WTC11 (cell line): ENCODE results near the gene SLC9B1. TPM values are rescaled to one million over a fixed set of nuclear protein-coding genes. Genes with fewer than 3 reads are reported as not detected.

Experiments
- ATAC-seq: fragments of 200-7000 bp; cut with Tn5 transposase; 2 replicates; pipeline ENCODE4 v1.10.0; 2021; ENCODE audit warnings: mild to moderate bottlenecking, moderate library complexity
- CTCF ChIA-PET: fragments of 300-600 bp; sonication (Branson Sonifier 250); formaldehyde crosslinking; loops from one replicate; lab custom pipeline; 2021; ENCODE audit warnings: antibody characterized with exemption; lab: Charles Lee
- POLR2A ChIA-PET: fragments of 350-600 bp; sonication (Branson Sonifier 250); formaldehyde crosslinking; loops from one replicate; lab custom pipeline; 2021; ENCODE audit warnings: antibody characterized with exemption; lab: Charles Lee
- DNase-seq: peaks from one replicate; pipeline ENCODE4 v3.0.0; 2021; ENCODE audit warnings: low spot score
- H3K27ac Mint-ChIP-seq: 2 replicates; pipeline ENCODE4 v1.8.0; 2021; ENCODE audit warnings: mixed read lengths
- H3K27me3 Mint-ChIP-seq: 2 replicates; pipeline ENCODE4 v1.8.0; 2021; ENCODE audit warnings: low read depth, mild to moderate bottlenecking, moderate library complexity, mixed read lengths
- H3K36me3 Mint-ChIP-seq: 2 replicates; pipeline ENCODE4 v1.8.0; 2021; ENCODE audit warnings: mixed read lengths
- H3K4me1 Mint-ChIP-seq: 2 replicates; pipeline ENCODE4 v1.8.0; 2022; ENCODE audit warnings: mixed read lengths
- H3K4me3 Mint-ChIP-seq: 2 replicates; pipeline ENCODE4 v1.8.0; 2021; ENCODE audit warnings: mild to moderate bottlenecking, moderate library complexity, mixed read lengths
- H3K9me3 Mint-ChIP-seq: 2 replicates; pipeline ENCODE4 v1.8.0; 2021; ENCODE audit warnings: mixed read lengths
- ELF4 ChIP-seq: sonication (generic); formaldehyde crosslinking; IDR thresholded peaks from 2 replicates; pipeline ENCODE4 v1.8.1; 2022; ENCODE audit warnings: low read depth, mild to moderate bottlenecking, moderate library complexity, missing genetic modification reagents
- GTF2I ChIP-seq: fragments of 250-450 bp; sonication (Bioruptor Pico); conservative IDR thresholded peaks from 2 replicates; pipeline ENCODE4 v1.4.0; 2021; ENCODE audit warnings: mild to moderate bottlenecking
- JUN ChIP-seq: sonication (generic); formaldehyde crosslinking; IDR thresholded peaks from 2 replicates; pipeline ENCODE4 v1.8.0; 2023; ENCODE audit warnings: mild to moderate bottlenecking, missing genetic modification reagents
- KAT7 ChIP-seq: sonication (generic); formaldehyde crosslinking; IDR thresholded peaks from 2 replicates; pipeline ENCODE4 v1.8.1; 2023; ENCODE audit warnings: missing genetic modification reagents, mild to moderate bottlenecking, borderline replicate concordance
- NFE2L1 ChIP-seq: sonication (generic); formaldehyde crosslinking; IDR thresholded peaks from 2 replicates; pipeline ENCODE4 v1.8.1; 2023; ENCODE audit warnings: missing genetic modification reagents
- OVOL2 ChIP-seq: fragments of 250-450 bp; sonication (Bioruptor Pico); IDR thresholded peaks from 2 replicates; pipeline ENCODE4 v1.9.0; 2021; ENCODE audit warnings: mild to moderate bottlenecking, borderline replicate concordance
- PRRX2 ChIP-seq: fragments of 250-450 bp; sonication (Bioruptor Pico); IDR thresholded peaks from 2 replicates; pipeline ENCODE4 v1.8.0; 2021; ENCODE audit warnings: mild to moderate bottlenecking
- TP53 ChIP-seq: sonication (generic); formaldehyde crosslinking; IDR thresholded peaks from 2 replicates; pipeline ENCODE4 v1.8.1; 2023; ENCODE audit warnings: mild to moderate bottlenecking, missing genetic modification reagents
- ZBTB21 ChIP-seq: sonication (generic); formaldehyde crosslinking; IDR thresholded peaks from 2 replicates; pipeline ENCODE4 v1.8.1; 2023; ENCODE audit warnings: mild to moderate bottlenecking, missing genetic modification reagents, borderline replicate concordance
- ZNF416 ChIP-seq: fragments of 250-450 bp; sonication (Bioruptor Pico); IDR thresholded peaks from 2 replicates; pipeline ENCODE4 v1.9.0; 2021; ENCODE audit warnings: mild to moderate bottlenecking, inconsistent platforms
- ZNF671 ChIP-seq: fragments of 250-450 bp; sonication (Bioruptor Pico); IDR thresholded peaks from 2 replicates; pipeline ENCODE4 v1.8.0; 2021; ENCODE audit warnings: mild to moderate bottlenecking
- total RNA-seq: library from RNA; stranded (reverse); gene quantifications from 3 replicates; pipeline ENCODE4 v1.2.3, GENCODE V29; 2021
- TF ChIP-seq, protein P1 (sequence below): sonication (generic); formaldehyde crosslinking; IDR thresholded peaks from 2 replicates; pipeline ENCODE4 v1.8.0; 2023; ENCODE audit warnings: missing genetic modification reagents, mild to moderate bottlenecking, borderline replicate concordance
- TF ChIP-seq, protein P2 (sequence below): fragments of 250-450 bp; sonication (Bioruptor Pico); IDR thresholded peaks from 2 replicates; pipeline ENCODE4 v1.9.0; 2021; ENCODE audit warnings: mild to moderate bottlenecking, borderline replicate concordance
- TF ChIP-seq, protein P3 (sequence below): sonication (generic); formaldehyde crosslinking; IDR thresholded peaks from 2 replicates; pipeline ENCODE4 v1.8.1; 2023; ENCODE audit warnings: mild to moderate bottlenecking, missing genetic modification reagents, borderline replicate concordance

SLC9B1 gene
- total RNA-seq, 1 experiment from 2014 or later: 0.59 TPM

DNA sequence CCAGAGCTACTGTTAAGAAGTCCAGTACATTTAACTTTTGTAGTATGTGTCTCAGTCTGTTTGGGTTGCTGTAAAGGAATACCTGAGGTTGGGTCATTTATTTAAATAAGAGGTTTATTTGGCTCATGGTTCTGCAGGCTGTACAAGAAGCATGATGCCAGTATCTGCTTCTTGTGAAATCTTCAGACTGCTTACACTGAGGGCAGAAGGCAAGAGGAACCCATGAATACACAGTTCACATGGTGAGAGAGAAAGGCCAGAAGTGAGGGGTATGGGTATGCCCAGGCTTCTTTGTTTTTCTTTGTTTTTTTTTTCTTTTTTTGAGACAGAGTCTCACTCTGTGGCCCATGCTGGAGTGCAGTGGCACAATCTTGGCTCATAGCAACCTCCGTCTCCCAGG lies 156.8 kb downstream of the SLC9B1 start (continued):
- TF ChIP-seq, protein P1, sequence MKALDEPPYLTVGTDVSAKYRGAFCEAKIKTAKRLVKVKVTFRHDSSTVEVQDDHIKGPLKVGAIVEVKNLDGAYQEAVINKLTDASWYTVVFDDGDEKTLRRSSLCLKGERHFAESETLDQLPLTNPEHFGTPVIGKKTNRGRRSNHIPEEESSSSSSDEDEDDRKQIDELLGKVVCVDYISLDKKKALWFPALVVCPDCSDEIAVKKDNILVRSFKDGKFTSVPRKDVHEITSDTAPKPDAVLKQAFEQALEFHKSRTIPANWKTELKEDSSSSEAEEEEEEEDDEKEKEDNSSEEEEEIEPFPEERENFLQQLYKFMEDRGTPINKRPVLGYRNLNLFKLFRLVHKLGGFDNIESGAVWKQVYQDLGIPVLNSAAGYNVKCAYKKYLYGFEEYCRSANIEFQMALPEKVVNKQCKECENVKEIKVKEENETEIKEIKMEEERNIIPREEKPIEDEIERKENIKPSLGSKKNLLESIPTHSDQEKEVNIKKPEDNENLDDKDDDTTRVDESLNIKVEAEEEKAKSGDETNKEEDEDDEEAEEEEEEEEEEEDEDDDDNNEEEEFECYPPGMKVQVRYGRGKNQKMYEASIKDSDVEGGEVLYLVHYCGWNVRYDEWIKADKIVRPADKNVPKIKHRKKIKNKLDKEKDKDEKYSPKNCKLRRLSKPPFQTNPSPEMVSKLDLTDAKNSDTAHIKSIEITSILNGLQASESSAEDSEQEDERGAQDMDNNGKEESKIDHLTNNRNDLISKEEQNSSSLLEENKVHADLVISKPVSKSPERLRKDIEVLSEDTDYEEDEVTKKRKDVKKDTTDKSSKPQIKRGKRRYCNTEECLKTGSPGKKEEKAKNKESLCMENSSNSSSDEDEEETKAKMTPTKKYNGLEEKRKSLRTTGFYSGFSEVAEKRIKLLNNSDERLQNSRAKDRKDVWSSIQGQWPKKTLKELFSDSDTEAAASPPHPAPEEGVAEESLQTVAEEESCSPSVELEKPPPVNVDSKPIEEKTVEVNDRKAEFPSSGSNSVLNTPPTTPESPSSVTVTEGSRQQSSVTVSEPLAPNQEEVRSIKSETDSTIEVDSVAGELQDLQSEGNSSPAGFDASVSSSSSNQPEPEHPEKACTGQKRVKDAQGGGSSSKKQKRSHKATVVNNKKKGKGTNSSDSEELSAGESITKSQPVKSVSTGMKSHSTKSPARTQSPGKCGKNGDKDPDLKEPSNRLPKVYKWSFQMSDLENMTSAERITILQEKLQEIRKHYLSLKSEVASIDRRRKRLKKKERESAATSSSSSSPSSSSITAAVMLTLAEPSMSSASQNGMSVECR (CRISPR knock-in tag): no peak
- no peak for TF ChIP-seq PRRX2
- TF ChIP-seq ZBTB21 (CRISPR knock-in tag): no peak
- TF ChIP-seq, protein P2, sequence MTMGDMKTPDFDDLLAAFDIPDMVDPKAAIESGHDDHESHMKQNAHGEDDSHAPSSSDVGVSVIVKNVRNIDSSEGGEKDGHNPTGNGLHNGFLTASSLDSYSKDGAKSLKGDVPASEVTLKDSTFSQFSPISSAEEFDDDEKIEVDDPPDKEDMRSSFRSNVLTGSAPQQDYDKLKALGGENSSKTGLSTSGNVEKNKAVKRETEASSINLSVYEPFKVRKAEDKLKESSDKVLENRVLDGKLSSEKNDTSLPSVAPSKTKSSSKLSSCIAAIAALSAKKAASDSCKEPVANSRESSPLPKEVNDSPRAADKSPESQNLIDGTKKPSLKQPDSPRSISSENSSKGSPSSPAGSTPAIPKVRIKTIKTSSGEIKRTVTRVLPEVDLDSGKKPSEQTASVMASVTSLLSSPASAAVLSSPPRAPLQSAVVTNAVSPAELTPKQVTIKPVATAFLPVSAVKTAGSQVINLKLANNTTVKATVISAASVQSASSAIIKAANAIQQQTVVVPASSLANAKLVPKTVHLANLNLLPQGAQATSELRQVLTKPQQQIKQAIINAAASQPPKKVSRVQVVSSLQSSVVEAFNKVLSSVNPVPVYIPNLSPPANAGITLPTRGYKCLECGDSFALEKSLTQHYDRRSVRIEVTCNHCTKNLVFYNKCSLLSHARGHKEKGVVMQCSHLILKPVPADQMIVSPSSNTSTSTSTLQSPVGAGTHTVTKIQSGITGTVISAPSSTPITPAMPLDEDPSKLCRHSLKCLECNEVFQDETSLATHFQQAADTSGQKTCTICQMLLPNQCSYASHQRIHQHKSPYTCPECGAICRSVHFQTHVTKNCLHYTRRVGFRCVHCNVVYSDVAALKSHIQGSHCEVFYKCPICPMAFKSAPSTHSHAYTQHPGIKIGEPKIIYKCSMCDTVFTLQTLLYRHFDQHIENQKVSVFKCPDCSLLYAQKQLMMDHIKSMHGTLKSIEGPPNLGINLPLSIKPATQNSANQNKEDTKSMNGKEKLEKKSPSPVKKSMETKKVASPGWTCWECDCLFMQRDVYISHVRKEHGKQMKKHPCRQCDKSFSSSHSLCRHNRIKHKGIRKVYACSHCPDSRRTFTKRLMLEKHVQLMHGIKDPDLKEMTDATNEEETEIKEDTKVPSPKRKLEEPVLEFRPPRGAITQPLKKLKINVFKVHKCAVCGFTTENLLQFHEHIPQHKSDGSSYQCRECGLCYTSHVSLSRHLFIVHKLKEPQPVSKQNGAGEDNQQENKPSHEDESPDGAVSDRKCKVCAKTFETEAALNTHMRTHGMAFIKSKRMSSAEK (CRISPR knock-in tag): no peak
- TF ChIP-seq GTF2I (CRISPR knock-in tag): no peak
- TF ChIP-seq, protein P3, sequence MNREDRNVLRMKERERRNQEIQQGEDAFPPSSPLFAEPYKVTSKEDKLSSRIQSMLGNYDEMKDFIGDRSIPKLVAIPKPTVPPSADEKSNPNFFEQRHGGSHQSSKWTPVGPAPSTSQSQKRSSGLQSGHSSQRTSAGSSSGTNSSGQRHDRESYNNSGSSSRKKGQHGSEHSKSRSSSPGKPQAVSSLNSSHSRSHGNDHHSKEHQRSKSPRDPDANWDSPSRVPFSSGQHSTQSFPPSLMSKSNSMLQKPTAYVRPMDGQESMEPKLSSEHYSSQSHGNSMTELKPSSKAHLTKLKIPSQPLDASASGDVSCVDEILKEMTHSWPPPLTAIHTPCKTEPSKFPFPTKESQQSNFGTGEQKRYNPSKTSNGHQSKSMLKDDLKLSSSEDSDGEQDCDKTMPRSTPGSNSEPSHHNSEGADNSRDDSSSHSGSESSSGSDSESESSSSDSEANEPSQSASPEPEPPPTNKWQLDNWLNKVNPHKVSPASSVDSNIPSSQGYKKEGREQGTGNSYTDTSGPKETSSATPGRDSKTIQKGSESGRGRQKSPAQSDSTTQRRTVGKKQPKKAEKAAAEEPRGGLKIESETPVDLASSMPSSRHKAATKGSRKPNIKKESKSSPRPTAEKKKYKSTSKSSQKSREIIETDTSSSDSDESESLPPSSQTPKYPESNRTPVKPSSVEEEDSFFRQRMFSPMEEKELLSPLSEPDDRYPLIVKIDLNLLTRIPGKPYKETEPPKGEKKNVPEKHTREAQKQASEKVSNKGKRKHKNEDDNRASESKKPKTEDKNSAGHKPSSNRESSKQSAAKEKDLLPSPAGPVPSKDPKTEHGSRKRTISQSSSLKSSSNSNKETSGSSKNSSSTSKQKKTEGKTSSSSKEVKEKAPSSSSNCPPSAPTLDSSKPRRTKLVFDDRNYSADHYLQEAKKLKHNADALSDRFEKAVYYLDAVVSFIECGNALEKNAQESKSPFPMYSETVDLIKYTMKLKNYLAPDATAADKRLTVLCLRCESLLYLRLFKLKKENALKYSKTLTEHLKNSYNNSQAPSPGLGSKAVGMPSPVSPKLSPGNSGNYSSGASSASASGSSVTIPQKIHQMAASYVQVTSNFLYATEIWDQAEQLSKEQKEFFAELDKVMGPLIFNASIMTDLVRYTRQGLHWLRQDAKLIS (CRISPR knock-in tag): no peak
- TF ChIP-seq ELF4: no peak
- TF ChIP-seq JUN: no peak
- no peak for TF ChIP-seq ZNF671 (CRISPR knock-in tag)
- no peak for TF ChIP-seq TP53 (CRISPR knock-in tag)
- TF ChIP-seq ZNF416 (CRISPR knock-in tag): no peak
- TF ChIP-seq, all 79 proteins: peak for 0

DNA sequence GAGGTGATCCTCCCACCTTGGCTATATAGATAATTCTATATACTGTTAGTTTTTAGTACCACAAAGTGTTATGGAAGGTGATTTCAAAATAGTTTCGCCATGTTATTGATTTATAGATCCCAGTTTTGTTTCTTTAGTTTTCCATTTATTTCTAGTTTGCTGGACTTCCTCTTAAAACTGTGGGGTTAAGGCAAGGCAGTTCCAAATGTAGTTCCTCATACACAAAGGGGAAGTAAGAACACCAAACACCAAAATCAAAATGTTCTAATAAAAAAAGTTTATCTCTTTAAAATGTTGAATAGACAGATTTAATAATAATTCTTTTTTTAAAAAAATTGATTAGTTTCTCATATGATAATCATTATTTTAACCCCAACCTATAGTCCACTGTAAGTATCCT lies 157.5 kb downstream of the SLC9B1 start:
- ChIA-PET CTCF (no interaction called here), POLR2A (no interaction called here)
- H3K4me1 Mint-ChIP-seq: peaks cover 14% of the 10 kb centered on the region
- DNase-seq (no peak), ATAC-seq (no peak)
- H3K27me3 Mint-ChIP-seq: no peaks in the 10 kb centered on the region
- no peak overlapping the region for H3K4me3 Mint-ChIP-seq
- no peak overlapping the region for H3K27ac Mint-ChIP-seq
- peaks cover 27% of the 10 kb centered on the region for H3K9me3 Mint-ChIP-seq
- H3K36me3 Mint-ChIP-seq: peaks cover 28% of the 10 kb centered on the region
- TF ChIP-seq OVOL2 (CRISPR knock-in tag): no peak
- TF ChIP-seq NFE2L1 (CRISPR knock-in tag): no peak
- TF ChIP-seq KAT7 (CRISPR knock-in tag): no peak
